Upper lobe of left lung (tissue), 4 donors: ENCODE results near the gene HENMT1.

Source experiments
- POLR2A ChIP-seq, 4 donors: fragments of 450-650 bp; IDR thresholded peaks; one replicate each; pipeline ENCODE4 v1.5.1; 2016 to 2017; ENCODE audit warnings: antibody characterized with exemption in 4 of 4, mild to moderate bottlenecking in 2 of 4
- TF ChIP-seq, protein P1 (sequence below), 6 experiments: fragments of 450-650 bp in 4 of 6; fragments of 200-600 bp in 2 of 6; sonication (generic) in 2 of 6; IDR thresholded peaks; one replicate each; pipeline ENCODE4 v1.5.1; 2016 to 2019; ENCODE audit warnings: antibody characterized with exemption in 6 of 6

GRCh38 chr1:108628665-108629064 lies 32.2 kb downstream of the HENMT1 start:
- TF ChIP-seq, protein P1, sequence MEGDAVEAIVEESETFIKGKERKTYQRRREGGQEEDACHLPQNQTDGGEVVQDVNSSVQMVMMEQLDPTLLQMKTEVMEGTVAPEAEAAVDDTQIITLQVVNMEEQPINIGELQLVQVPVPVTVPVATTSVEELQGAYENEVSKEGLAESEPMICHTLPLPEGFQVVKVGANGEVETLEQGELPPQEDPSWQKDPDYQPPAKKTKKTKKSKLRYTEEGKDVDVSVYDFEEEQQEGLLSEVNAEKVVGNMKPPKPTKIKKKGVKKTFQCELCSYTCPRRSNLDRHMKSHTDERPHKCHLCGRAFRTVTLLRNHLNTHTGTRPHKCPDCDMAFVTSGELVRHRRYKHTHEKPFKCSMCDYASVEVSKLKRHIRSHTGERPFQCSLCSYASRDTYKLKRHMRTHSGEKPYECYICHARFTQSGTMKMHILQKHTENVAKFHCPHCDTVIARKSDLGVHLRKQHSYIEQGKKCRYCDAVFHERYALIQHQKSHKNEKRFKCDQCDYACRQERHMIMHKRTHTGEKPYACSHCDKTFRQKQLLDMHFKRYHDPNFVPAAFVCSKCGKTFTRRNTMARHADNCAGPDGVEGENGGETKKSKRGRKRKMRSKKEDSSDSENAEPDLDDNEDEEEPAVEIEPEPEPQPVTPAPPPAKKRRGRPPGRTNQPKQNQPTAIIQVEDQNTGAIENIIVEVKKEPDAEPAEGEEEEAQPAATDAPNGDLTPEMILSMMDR (IDR thresholded peaks at IDR 0.05), result no peak
- TF ChIP-seq POLR2A (IDR thresholded peaks at IDR 0.05), result no peak
